Parathyroid adenoma (tissue), 2 donors: ENCODE measurements around the gene GALNT18.

ENCODE experiments used
- H2AFZ ChIP-seq: fragments of 300-600 bp; sonication (generic); one replicate; pipeline ENCODE4 v1.7.0; 2017; ENCODE audit warnings: antibody characterized with exemption, mild to moderate bottlenecking
- H3K27ac ChIP-seq: fragments of 300-600 bp; sonication (generic); one replicate; pipeline ENCODE4 v1.7.0; 2017
- H3K27me3 ChIP-seq: fragments of 300-600 bp; sonication (generic); one replicate; pipeline ENCODE4 v1.7.0; 2017; ENCODE audit warnings: low read length; ENCODE audit not compliant: control insufficient read depth, insufficient read depth
- H3K36me3 ChIP-seq: fragments of 300-600 bp; sonication (generic); one replicate; pipeline ENCODE4 v1.7.0; 2017; ENCODE audit warnings: low read length; ENCODE audit not compliant: control insufficient read depth, insufficient read depth
- H3K4me1 ChIP-seq: fragments of 300-600 bp; sonication (generic); one replicate; pipeline ENCODE4 v1.7.0; 2017; ENCODE audit warnings: control low read depth
- H3K4me2 ChIP-seq: fragments of 300-600 bp; sonication (generic); one replicate; pipeline ENCODE4 v1.7.0; 2017; ENCODE audit warnings: low read length
- H3K4me3 ChIP-seq: fragments of 300-600 bp; sonication (generic); one replicate; pipeline ENCODE4 v1.7.0; 2017; ENCODE audit warnings: low read depth, low read length
- H3K79me2 ChIP-seq: fragments of 300-600 bp; sonication (generic); one replicate; pipeline ENCODE4 v1.7.0; 2017; ENCODE audit warnings: control low read depth
- H3K9ac ChIP-seq: fragments of 300-600 bp; sonication (generic); one replicate; pipeline ENCODE4 v1.7.0; 2017; ENCODE audit warnings: mild to moderate bottlenecking
- H3K9me3 ChIP-seq: fragments of 300-600 bp; sonication (generic); one replicate; pipeline ENCODE4 v1.7.0; 2017; ENCODE audit warnings: low read length; ENCODE audit not compliant: control insufficient read depth
- CTCF ChIP-seq: fragments of 300-600 bp; sonication (generic); IDR thresholded peaks from one replicate; pipeline ENCODE4 v1.7.0; 2017; ENCODE audit warnings: antibody characterized with exemption, mild to moderate bottlenecking
- donor health status: primary hyperparathyroidism.

GALNT18 gene

DNA sequence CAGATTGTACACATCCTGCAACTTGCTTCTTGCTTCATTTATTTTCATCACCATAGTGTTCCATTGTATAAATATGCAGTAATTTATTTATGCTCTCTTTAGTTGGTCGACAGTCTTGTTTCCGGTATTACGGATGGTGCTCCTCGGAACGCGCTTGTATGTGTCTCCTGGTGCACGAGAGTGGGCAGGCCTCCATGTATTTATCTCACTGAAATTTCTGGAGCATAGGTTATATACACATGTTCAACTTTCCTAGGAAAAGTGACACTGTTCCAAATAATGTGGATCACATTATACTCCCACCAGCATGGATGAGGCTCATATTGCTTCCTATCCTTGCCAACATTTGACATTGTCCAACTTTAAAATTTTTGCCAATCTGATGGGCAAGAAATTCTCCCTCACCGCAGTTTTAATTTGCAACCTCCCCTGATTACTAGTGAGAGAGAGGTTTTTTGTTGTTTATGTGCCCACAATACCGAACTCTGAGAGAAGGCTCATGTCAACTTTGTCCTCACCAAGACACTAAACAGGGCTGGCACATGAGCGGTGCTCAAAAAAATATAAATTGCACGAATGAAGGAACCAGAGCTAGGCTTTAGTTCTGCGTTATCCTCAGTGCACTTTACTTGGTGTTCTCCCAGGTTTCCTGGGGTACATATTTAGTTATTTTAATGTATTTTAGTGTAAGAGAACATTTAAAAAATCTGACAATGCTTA, 272.5 kb downstream of the GALNT18 start:
- Histone ChIP-seq H3K4me3 (no peak overlapping the region), H3K4me2 (no peak overlapping the region), H2AFZ (no peak overlapping the region), H3K27ac (no peak overlapping the region), H3K36me3 (no peaks in the 10 kb centered on the region), H3K9me3 (no peaks in the 10 kb centered on the region), H3K4me1 (peaks cover 6% of the 10 kb centered on the region), H3K9ac (no peak overlapping the region), H3K27me3 (no peaks in the 10 kb centered on the region), H3K79me2 (no peaks in the 10 kb centered on the region)
- TF ChIP-seq CTCF, result no peak

DNA sequence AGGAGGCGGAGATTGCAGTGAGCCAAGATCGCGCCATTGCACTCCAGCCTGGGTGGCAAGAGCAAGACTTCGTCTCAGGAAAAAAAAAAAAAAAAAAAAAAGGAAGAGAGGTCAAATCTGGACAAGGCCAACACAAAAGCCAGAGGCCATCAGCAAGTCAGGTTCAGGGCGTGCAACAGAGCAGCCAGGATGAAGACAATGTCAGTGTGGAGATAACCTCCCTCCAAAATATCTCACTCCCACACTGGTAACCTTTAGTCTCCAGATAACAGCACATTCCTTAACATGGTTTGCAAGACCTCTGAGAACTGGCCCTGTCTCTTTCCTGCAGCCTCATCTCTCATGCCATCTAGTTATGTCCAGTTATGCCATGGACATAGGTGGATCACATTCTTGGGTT, 273.5 kb downstream of the GALNT18 start:
- Histone ChIP-seq H3K27me3 (no peaks in the 10 kb centered on the region), H2AFZ (no peak overlapping the region), H3K4me3 (no peak overlapping the region), H3K79me2 (no peaks in the 10 kb centered on the region), H3K9ac (no peak overlapping the region), H3K36me3 (no peaks in the 10 kb centered on the region), H3K4me1 (peaks cover 6% of the 10 kb centered on the region), H3K27ac (no peak overlapping the region), H3K4me2 (no peak overlapping the region), H3K9me3 (no peaks in the 10 kb centered on the region)
- TF ChIP-seq CTCF, result no peak

GRCh38 chr11:11347592-11347991, 274.2 kb downstream of the GALNT18 start:
- Histone ChIP-seq H3K79me2 (no peaks in the 10 kb centered on the region), H3K27me3 (no peaks in the 10 kb centered on the region), H3K4me2 (no peak overlapping the region), H3K27ac (no peak overlapping the region), H2AFZ (no peak overlapping the region), H3K36me3 (no peaks in the 10 kb centered on the region), H3K9me3 (no peaks in the 10 kb centered on the region), H3K9ac (no peak overlapping the region), H3K4me1 (peaks cover 6% of the 10 kb centered on the region), H3K4me3 (no peak overlapping the region)
- no peak for TF ChIP-seq CTCF

- no peaks in the 10 kb centered on the region for H3K36me3 ChIP-seq
- TF ChIP-seq CTCF, result no peak
- H3K4me1 ChIP-seq, result peaks cover 6% of the 10 kb centered on the region
- no peak overlapping the region for H3K4me2 ChIP-seq
- no peaks in the 10 kb centered on the region for H3K9me3 ChIP-seq
- H2AFZ ChIP-seq, result no peak overlapping the region
- no peaks in the 10 kb centered on the region for H3K79me2 ChIP-seq
- H3K27me3 ChIP-seq, result no peaks in the 10 kb centered on the region
- H3K4me3 ChIP-seq, result no peak overlapping the region
- no peak overlapping the region for H3K9ac ChIP-seq
- H3K27ac ChIP-seq, result no peak overlapping the region
Measured at GRCh38 chr11:11346303-11346702, 275.5 kb downstream of the GALNT18 start.

GRCh38 chr11:11345099-11345498, 276.7 kb downstream of the GALNT18 start:
- H2AFZ ChIP-seq, result no peak overlapping the region
- TF ChIP-seq CTCF, result no peak
- H3K9me3 ChIP-seq, result no peaks in the 10 kb centered on the region
- H3K4me3 ChIP-seq, result no peak overlapping the region
- H3K9ac ChIP-seq, result no peak overlapping the region
- H3K36me3 ChIP-seq, result no peaks in the 10 kb centered on the region
- no peak overlapping the region for H3K4me2 ChIP-seq
- H3K79me2 ChIP-seq, result no peaks in the 10 kb centered on the region
- peaks cover 6% of the 10 kb centered on the region for H3K4me1 ChIP-seq
- no peaks in the 10 kb centered on the region for H3K27me3 ChIP-seq
- no peak overlapping the region for H3K27ac ChIP-seq
